Activated CD8-positive, alpha-beta T cell treated with anti-CD3 and anti-CD28 coated beads, Interleukin-2, amount 10 ng/mL, durations not matched to agents 7 days and 5 days (primary cell): ENCODE measurements around the gene RAP2A. TPM values are rescaled to one million over a fixed set of nuclear protein-coding genes. Genes with fewer than 3 reads are reported as not detected.

Experiments
- ATAC-seq: fragments of 150-1000 bp; cut with Tn5 transposase; one replicate; pipeline ENCODE4 v1.10.0; 2021; ENCODE audit warnings: moderate library complexity
- CTCF ChIA-PET: fragments of 350-600 bp; sonication (Branson Sonifier 250); formaldehyde crosslinking; loops from one replicate; lab custom pipeline; 2021; ENCODE audit warnings: antibody characterized with exemption; lab: Charles Lee
- POLR2A ChIA-PET: fragments of 350-600 bp; sonication (Branson Sonifier 250); formaldehyde crosslinking; loops from one replicate; lab custom pipeline; 2021; ENCODE audit warnings: antibody characterized with exemption; lab: Charles Lee
- DNase-seq: peaks from one replicate; pipeline ENCODE4 v3.0.0-alpha.2; 2020
- H3K27ac Mint-ChIP-seq: one replicate; pipeline ENCODE4 v1.8.0; 2021; ENCODE audit warnings: mild to moderate bottlenecking, mixed read lengths
- H3K27me3 Mint-ChIP-seq: one replicate; pipeline ENCODE4 v1.8.0; 2021; ENCODE audit warnings: low read depth, mixed read lengths
- H3K36me3 Mint-ChIP-seq: one replicate; pipeline ENCODE4 v1.8.0; 2021; ENCODE audit warnings: low read depth, mixed read lengths
- H3K4me1 Mint-ChIP-seq: one replicate; pipeline ENCODE4 v1.8.0; 2021; ENCODE audit warnings: low read depth, mixed read lengths
- H3K4me3 Mint-ChIP-seq: one replicate; pipeline ENCODE4 v1.8.0; 2021; ENCODE audit warnings: mild to moderate bottlenecking, mixed read lengths
- H3K9me3 Mint-ChIP-seq: one replicate; pipeline ENCODE4 v1.8.0; 2022; ENCODE audit warnings: mixed read lengths; ENCODE audit not compliant: insufficient read depth
- total RNA-seq, 2 experiments: library from RNA; stranded (reverse); gene quantifications; one replicate each; pipeline ENCODE4 v1.2.3, GENCODE V29; 2021

Gene RAP2A
- total RNA-seq, 2 experiments from 2014 or later = 29.7 to 29.8 TPM

DNA sequence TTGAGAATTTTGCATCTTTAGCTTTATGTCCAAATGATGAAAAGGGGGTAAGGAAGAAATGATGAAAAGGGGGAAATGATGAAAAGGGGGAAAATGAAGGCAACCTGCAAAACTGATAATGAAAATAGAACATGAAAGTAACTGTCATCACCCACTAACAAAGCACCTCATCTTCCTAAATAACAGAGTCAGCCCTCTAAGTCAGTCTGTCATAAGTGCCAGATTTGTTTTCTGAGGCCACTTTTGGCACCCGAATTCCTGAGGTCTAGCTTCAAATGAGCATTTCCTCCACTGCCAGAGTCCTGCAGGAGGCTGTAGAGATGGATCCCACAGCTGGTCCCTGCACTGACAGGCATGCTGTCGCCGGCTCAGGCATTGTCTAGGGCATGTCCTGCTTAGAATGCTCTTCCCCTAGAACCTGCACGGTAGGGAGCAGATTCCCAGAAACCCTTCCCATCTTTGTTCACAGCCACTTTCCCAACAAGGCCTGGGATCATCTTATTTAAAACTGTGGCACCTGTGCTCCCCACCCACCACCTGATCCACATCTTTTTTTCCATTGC, 25.3 kb downstream of the RAP2A start:
- ChIA-PET POLR2A (interaction anchor here (1.0 kb wide), 1 partner anchor 26 kb away, joined by 7 read pairs; the partner anchor contains the start of gene RAP2A), CTCF (interaction anchor here (1.0 to 1.4 kb wide), 3 partner anchors 9 to 21 kb away, joined by 3 to 4 read pairs (median 4); no protein-coding TSS in a partner anchor)
- Mint-ChIP-seq H3K27me3 (no peaks in the 10 kb centered on the region), H3K36me3 (peaks cover 21% of the 10 kb centered on the region), H3K9me3 (peaks cover 4% of the 10 kb centered on the region), H3K4me3 (no peak overlapping the region), H3K4me1 (peaks cover 30% of the 10 kb centered on the region), H3K27ac (no peak overlapping the region)
- no peak for ATAC-seq
- DNase-seq = no peak

DNA sequence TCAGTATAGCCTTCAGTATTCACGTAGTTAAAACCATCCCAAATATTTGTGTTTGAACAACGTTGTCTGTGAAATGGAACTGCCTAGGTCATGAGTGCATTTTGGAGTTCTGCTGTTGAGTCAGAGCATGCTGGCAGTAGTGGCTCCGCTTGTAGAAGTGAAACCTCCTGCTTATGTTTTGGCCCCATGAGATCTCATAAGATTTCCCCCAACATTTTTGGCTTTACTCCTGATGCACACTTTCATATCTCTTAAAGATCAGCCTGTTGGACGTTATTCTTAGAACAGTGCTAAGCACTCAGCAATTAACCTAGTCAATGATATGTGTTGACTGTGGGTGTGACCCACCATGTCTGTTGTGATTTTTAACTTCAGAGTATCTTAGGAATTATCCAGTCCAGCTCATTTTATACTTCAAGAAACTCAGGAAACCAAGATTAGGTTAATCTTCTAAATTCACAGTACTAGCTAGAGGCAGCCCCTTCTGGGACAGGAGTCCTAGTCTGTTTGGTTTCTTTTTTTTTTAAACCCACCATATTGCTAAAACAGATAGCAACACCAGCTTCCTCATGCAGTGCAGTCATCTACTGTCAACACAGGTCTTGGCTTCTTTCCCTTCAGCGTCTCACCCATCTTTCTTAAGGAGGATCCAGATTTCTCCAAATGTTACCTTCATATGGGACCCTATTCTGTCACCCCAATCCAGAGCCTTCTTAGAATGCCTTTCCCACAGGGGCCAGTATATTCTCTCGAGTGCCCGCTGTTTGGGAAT, 26.2 kb downstream of the RAP2A start:
- POLR2A ChIA-PET = interaction anchor here (0.8 kb wide), 1 partner anchor 27 kb away, joined by 4 read pairs; the partner anchor contains the start of gene RAP2A
- DNase-seq = no peak
- H3K27ac Mint-ChIP-seq = no peak overlapping the region

DNA sequence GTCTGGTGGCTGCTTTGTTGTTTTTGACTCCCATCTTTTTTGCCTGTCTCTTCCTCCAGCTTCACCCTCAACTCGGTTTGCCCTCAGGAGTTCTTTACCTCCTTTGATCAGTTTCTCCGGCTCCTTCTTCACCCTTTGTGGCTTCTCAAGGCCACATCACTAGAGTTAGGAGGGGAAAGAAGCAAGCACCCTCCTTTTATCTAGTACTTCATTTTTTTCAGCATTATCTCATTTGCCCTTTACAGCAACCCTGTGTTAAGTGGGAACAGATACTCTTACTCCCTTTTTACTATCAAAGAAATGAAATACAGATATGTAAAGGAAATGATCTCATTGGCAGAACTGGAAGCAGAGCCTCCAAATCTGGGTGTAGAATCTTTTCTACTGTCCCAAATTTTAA, 26.9 kb downstream of the RAP2A start:
- CTCF ChIA-PET = no interaction called here
- peaks cover 25% of the 10 kb centered on the region for H3K36me3 Mint-ChIP-seq
- peak; percentile 47 for ATAC-seq

More for the DNA sequence above, 26.2 kb downstream of the RAP2A start:
- Mint-ChIP-seq H3K27me3 (no peaks in the 10 kb centered on the region), H3K4me3 (no peak overlapping the region), H3K4me1 (peaks cover 30% of the 10 kb centered on the region), H3K9me3 (no peaks in the 10 kb centered on the region), H3K36me3 (peaks cover 26% of the 10 kb centered on the region)
- ATAC-seq = no peak
- CTCF ChIA-PET = interaction anchor here (1.0 to 1.3 kb wide), 2 partner anchors 10 to 22 kb away, joined by 4 read pairs; no protein-coding TSS in a partner anchor

DNA sequence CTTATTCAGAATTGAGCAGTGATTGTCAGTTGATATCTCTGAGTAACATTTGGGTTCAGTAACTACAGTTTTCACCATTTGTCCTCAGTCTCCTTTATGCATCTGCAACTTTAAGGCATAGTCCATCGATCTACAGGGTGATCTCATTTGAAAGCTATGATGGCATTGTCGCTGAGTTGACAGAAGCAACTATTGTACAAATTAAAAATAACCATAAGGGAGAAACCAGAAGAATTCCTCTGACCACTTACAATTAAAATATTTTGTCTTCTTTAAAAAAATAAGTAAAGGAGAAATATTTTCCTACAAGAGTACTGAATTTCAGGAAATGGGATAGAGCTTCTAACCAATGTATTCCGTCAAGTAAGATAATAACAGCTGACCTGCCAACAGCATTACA, 30.6 kb downstream of the RAP2A start:
- ChIA-PET CTCF (no interaction called here), POLR2A (no interaction called here)
- Mint-ChIP-seq H3K4me1 (peaks cover 18% of the 10 kb centered on the region), H3K27ac (no peak overlapping the region), H3K4me3 (no peak overlapping the region), H3K27me3 (no peaks in the 10 kb centered on the region), H3K9me3 (no peaks in the 10 kb centered on the region), H3K36me3 (peaks cover 23% of the 10 kb centered on the region)
- DNase-seq = no peak
- ATAC-seq = no peak

More for the DNA sequence above, 26.9 kb downstream of the RAP2A start:
- Mint-ChIP-seq H3K27ac (peak overlapping the region; percentile 24), H3K4me3 (no peak overlapping the region), H3K4me1 (peaks cover 27% of the 10 kb centered on the region), H3K27me3 (no peaks in the 10 kb centered on the region), H3K9me3 (no peaks in the 10 kb centered on the region)
- POLR2A ChIA-PET = no interaction called here
- DNase-seq = no peak

DNA sequence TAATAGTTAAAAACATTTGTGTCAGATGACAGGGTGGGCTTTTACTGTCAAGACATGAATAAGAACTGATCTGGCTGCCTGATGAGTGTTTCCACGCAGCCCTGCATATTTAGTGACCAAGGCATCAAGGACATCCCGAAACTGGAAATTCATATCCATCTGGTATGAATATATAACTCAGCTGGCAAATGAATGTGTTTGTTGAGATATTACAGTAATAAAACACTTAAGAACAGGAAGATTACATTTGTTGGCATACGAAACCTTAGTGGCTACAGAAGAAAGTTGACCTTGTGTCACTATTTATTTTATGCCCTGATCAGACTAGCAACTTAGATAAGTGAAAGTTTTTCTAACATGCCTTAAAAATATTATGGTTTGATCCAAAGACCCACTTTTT, 32.8 kb downstream of the RAP2A start:
- no peak for DNase-seq
- POLR2A ChIA-PET = no interaction called here
- ATAC-seq = no peak
- H3K36me3 Mint-ChIP-seq = peaks cover 23% of the 10 kb centered on the region
- H3K4me1 Mint-ChIP-seq = no peaks in the 10 kb centered on the region
- H3K27me3 Mint-ChIP-seq = no peaks in the 10 kb centered on the region
- H3K9me3 Mint-ChIP-seq = no peaks in the 10 kb centered on the region
- no peak overlapping the region for H3K4me3 Mint-ChIP-seq
- CTCF ChIA-PET = no interaction called here
- no peak overlapping the region for H3K27ac Mint-ChIP-seq

DNA sequence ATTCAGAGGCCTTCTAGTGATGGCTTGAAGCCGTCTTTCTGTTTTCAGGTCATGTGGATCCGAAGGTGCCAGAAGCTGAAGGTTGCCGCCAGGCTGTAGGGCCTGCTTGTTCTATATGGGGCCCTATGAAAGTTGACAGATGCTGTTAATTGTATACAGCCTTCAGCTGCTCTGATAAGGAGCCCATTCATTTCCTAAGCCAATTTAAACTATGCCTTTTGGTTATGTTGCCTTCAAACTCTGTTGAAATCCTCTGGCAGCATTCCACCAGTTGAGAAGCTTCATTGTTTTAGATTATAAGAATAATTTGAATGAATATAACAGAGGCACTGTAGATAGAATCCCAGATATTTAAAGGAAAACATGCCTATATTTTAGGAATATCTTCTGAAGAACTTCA, 34.4 kb downstream of the RAP2A start:
- no peak overlapping the region for H3K27ac Mint-ChIP-seq
- ChIA-PET POLR2A (no interaction called here), CTCF (interaction anchor here (0.8 kb wide), 1 partner anchor 358 kb away, joined by 3 read pairs; no protein-coding TSS in a partner anchor)
- ATAC-seq (no peak), DNase-seq (no peak)
- H3K9me3 Mint-ChIP-seq = no peaks in the 10 kb centered on the region
- H3K36me3 Mint-ChIP-seq = peaks cover 20% of the 10 kb centered on the region
- H3K27me3 Mint-ChIP-seq = peaks cover 1% of the 10 kb centered on the region
- no peak overlapping the region for H3K4me3 Mint-ChIP-seq
- H3K4me1 Mint-ChIP-seq = no peaks in the 10 kb centered on the region

DNA sequence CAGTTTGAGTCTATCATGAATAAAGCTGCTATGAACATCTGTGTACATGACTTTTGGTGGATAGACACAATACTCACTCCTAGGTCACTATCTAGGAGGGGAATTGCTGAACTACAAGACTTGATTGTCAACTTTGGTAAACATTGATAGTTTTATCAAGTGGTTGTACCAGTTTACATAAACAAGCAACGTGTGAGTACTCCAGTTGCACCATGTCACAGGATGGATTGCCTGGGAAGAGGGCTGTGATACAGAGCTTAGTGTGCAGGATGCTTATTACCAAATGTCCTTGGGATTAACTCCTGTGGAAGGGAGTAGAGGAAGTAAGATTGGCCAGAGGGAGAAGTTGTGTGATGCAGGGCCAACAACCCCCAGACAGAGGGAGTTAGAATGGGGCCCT, 37.7 kb downstream of the RAP2A start:
- ATAC-seq = no peak
- no peak overlapping the region for H3K27ac Mint-ChIP-seq
- POLR2A ChIA-PET = no interaction called here
- peaks cover 1% of the 10 kb centered on the region for H3K36me3 Mint-ChIP-seq
- no peak overlapping the region for H3K4me3 Mint-ChIP-seq
- peaks cover 3% of the 10 kb centered on the region for H3K27me3 Mint-ChIP-seq
- no peak for DNase-seq
- no peaks in the 10 kb centered on the region for H3K4me1 Mint-ChIP-seq
- CTCF ChIA-PET = no interaction called here
- no peaks in the 10 kb centered on the region for H3K9me3 Mint-ChIP-seq

DNA sequence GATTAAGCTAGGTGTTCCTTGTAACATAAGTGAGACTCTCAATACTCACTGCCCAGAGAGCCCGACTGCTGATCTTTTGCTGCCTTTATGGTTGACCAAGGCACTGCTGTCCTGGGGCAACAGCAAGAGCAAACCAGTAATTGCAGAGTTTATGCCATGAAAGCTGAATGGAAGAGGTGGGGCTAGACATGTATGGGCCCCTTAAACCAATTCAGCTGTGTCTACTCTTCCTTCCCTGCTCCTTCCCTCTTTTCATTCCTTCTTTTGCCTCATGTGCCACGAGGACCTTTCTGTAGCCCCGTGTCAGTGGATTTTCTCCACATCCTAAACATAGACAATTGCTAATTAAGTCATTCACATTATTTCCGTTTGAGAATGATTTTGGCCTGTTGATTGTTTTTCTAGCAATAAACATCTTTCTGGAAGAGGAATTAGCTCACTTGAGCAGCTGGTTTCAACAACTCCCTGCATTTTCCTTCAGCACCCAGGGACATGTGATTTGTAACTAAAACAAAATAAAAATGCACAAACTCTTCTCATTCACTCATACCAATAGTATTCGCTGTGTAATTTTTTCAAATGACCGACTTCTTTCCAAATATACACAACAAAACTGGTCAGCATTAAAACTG, 40.5 kb downstream of the RAP2A start:
- no peak for ATAC-seq
- Mint-ChIP-seq H3K27ac (no peak overlapping the region), H3K9me3 (no peaks in the 10 kb centered on the region), H3K4me1 (no peaks in the 10 kb centered on the region), H3K36me3 (no peaks in the 10 kb centered on the region), H3K4me3 (no peak overlapping the region), H3K27me3 (peaks cover 3% of the 10 kb centered on the region)
- no peak for DNase-seq
- CTCF ChIA-PET = no interaction called here
- POLR2A ChIA-PET = no interaction called here

DNA sequence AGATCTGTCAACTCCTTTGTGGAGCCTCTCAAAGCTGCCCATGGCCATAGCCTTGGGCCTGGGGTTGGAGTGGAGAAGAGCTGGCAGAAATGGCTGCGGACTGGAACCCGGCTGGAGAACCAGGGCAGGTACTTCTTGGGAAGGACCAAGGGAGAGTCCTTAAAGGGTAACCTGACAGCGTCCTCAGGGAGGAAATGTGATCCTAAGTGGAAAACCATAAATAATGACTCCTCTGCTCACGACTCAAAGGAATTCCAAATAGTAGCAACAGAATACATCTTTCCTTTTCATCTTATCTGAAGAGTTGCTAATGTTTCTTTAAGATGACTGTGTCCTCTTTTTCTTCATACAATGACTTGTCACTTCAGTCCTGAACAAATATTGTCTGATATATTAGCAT, 41.0 kb downstream of the RAP2A start:
- no peaks in the 10 kb centered on the region for H3K36me3 Mint-ChIP-seq
- POLR2A ChIA-PET = no interaction called here

DNA sequence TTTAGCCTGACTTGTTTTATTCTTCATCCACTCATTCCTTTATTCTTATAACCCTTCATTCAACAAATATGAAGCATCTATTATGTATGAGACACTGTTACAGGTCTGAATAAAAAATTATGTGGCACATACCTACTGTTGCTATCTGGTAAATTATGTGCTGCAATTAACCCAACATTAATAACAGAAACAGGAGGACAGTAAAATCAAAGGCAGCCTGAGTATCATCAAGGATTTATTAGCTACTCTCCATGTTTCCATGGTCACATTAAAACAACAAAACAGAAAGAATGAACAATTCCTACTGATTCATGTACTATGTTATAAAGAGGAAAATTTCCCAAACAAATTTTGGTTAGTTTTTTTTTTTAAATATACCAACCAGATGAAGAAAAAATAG, 43.9 kb downstream of the RAP2A start:
- H3K27me3 Mint-ChIP-seq = peaks cover 3% of the 10 kb centered on the region
- CTCF ChIA-PET = no interaction called here
- DNase-seq = no peak
- POLR2A ChIA-PET = no interaction called here
- ATAC-seq = no peak
- H3K4me3 Mint-ChIP-seq = no peak overlapping the region
- H3K9me3 Mint-ChIP-seq = no peaks in the 10 kb centered on the region
- H3K27ac Mint-ChIP-seq = no peak overlapping the region
- peaks cover 5% of the 10 kb centered on the region for H3K4me1 Mint-ChIP-seq
- no peaks in the 10 kb centered on the region for H3K36me3 Mint-ChIP-seq

More for the DNA sequence above, 41.0 kb downstream of the RAP2A start:
- H3K9me3 Mint-ChIP-seq = no peaks in the 10 kb centered on the region
- no peak for DNase-seq
- H3K4me1 Mint-ChIP-seq = peaks cover 5% of the 10 kb centered on the region
- H3K27ac Mint-ChIP-seq = no peak overlapping the region
- no peak for ATAC-seq
- no peak overlapping the region for H3K4me3 Mint-ChIP-seq
- CTCF ChIA-PET = no interaction called here
- peaks cover 3% of the 10 kb centered on the region for H3K27me3 Mint-ChIP-seq

DNA sequence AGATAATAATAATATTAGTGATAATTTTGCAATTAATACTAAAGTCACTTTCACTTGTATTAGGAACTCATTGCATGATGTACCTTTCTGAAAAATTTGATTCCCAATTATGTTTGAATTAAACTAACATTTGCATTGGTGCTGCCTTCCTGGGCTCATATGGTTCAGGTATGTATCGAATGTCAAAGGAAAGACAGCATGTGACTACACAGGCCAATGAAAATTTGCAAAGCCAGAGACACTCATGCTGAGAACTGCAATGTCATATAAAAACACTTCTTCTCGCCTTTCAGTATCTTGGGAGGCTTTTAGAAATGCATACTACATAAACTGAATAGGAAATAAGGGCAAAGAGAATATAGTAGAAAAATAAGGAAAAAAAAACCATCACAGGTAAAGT, 44.3 kb downstream of the RAP2A start:
- Mint-ChIP-seq H3K27me3 (peaks cover 3% of the 10 kb centered on the region), H3K9me3 (no peaks in the 10 kb centered on the region), H3K36me3 (no peaks in the 10 kb centered on the region), H3K4me3 (no peak overlapping the region), H3K27ac (no peak overlapping the region), H3K4me1 (peaks cover 5% of the 10 kb centered on the region)
- DNase-seq (no peak), ATAC-seq (no peak)
- POLR2A ChIA-PET = no interaction called here
- CTCF ChIA-PET = no interaction called here

DNA sequence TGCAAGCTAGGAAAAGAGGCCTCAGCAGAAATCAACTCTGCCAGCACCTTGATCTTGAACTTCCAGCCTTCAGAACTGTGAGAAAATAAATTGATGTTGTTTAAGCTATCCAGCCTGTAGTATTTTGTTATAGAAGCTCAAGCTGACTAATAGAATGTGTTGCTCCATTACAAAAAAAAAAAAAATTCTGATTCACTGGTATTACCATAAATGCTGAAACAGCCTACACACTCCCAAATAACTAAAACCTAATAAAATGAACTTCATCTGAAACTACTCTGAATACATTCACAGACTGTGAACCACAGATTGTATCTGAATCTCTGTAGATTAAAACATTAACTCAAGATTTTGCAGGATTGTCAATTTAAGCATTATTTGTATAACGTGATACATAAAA, 49.5 kb downstream of the RAP2A start:
- H3K4me3 Mint-ChIP-seq = no peak overlapping the region
- H3K4me1 Mint-ChIP-seq = peaks cover 5% of the 10 kb centered on the region
- ATAC-seq (no peak), DNase-seq (no peak)
- no peaks in the 10 kb centered on the region for H3K9me3 Mint-ChIP-seq
- ChIA-PET POLR2A (no interaction called here), CTCF (no interaction called here)
- H3K27ac Mint-ChIP-seq = no peak overlapping the region
- H3K36me3 Mint-ChIP-seq = no peaks in the 10 kb centered on the region
- H3K27me3 Mint-ChIP-seq = no peaks in the 10 kb centered on the region
